ENCODE data around the gene WDR17. TPM values are rescaled to one million over a fixed set of nuclear protein-coding genes. Genes with fewer than 3 reads are reported as not detected.
A peak's percentile ranks its signal among the peaks of the same experiment; 100 is the strongest.

The WDR17 gene
- total and polyA plus RNA-seq, 5 donors from 2014 or later: 0.05 to 0.22 TPM; not detected in 3

- Mint-ChIP-seq H3K27ac (no peak overlapping the region), H3K27me3 (peaks cover 51% of the 10 kb centered on the region), H3K4me3 (peak overlapping the region in 2 of 4 donors; percentile 12 to 62), H3K9me3 (no peaks in the 10 kb centered on the region), H3K36me3 (no peaks in the 10 kb centered on the region), H3K4me1 (peaks cover 0 to 12% (median 7%) of the 10 kb centered on the region in 4 donors)
- no peak overlapping the region for H3K4me3 ChIP-seq (ENCODE audit: low read depth, low read length)
- peaks cover 30% of the 10 kb centered on the region for H3K27me3 ChIP-seq (ENCODE audit: control insufficient read depth, insufficient read depth, low read length)
- no peak for ATAC-seq (ENCODE audit: low read depth in 2 of 2)
- peaks cover 10% of the 10 kb centered on the region for H3K4me1 ChIP-seq (ENCODE audit: control insufficient read depth, insufficient read depth, low read length, poor library complexity, severe bottlenecking)
- no peak overlapping the region for H3K27ac ChIP-seq (ENCODE audit: insufficient read depth, low read length, poor library complexity, severe bottlenecking)
- no peaks in the 10 kb centered on the region for H3K36me3 ChIP-seq (ENCODE audit: control insufficient read depth, insufficient read depth, low read length)
- peak in 1 of 3 donors; percentile 6 for DNase-seq
- no peaks in the 10 kb centered on the region for H3K9me3 ChIP-seq (ENCODE audit: control insufficient read depth in 2 of 2, low read length in 2 of 2)
Observed at GRCh38 chr4:176193938-176194337, 128.3 kb downstream of the WDR17 start.

- Mint-ChIP-seq H3K4me1 (peaks cover 0 to 12% (median 7%) of the 10 kb centered on the region in 4 donors), H3K27me3 (peaks cover 40% of the 10 kb centered on the region), H3K9me3 (no peaks in the 10 kb centered on the region), H3K36me3 (no peaks in the 10 kb centered on the region), H3K4me3 (peak within 1 kb of the TSS; percentile 62 to 94 (median 90)), H3K27ac (peak within 1 kb of the TSS; percentile 90 to 93 (median 91))
- peak; percentile 88 to 95 (median 91) for DNase-seq
- Histone ChIP-seq H3K36me3 (ENCODE audit: control insufficient read depth, insufficient read depth, low read length) (no peaks in the 10 kb centered on the region), H3K4me3 (ENCODE audit: low read depth, low read length) (peak within 1 kb of the TSS; percentile 78), H3K4me1 (ENCODE audit: control insufficient read depth, insufficient read depth, low read length, poor library complexity, severe bottlenecking) (peaks cover 10% of the 10 kb centered on the region), H3K9me3 (ENCODE audit: control insufficient read depth in 2 of 2, low read length in 2 of 2) (no peaks in the 10 kb centered on the region), H3K27me3 (ENCODE audit: control insufficient read depth, insufficient read depth, low read length) (peaks cover 24% of the 10 kb centered on the region), H3K27ac (ENCODE audit: insufficient read depth, low read length, poor library complexity, severe bottlenecking) (peak within 1 kb of the TSS; percentile 49)
- ATAC-seq (ENCODE audit: low read depth in 2 of 2): peak; percentile 94 to 95
Observed at GRCh38 chr4:176195184-176195978, 129.7 kb downstream of the WDR17 start, which contains the start of gene SPATA4. Gene SPATA4, minus strand, starts transcription at chr4:176195585. Its CDS starts 23 bp downstream, at chr4:176195562.

GRCh38 chr4:176198316-176198903 lies 132.8 kb downstream of the WDR17 start:
- ATAC-seq (ENCODE audit: low read depth in 2 of 2) (no peak), DNase-seq (no peak)
- Histone ChIP-seq H3K9me3 (ENCODE audit: control insufficient read depth in 2 of 2, low read length in 2 of 2) (no peaks in the 10 kb centered on the region), H3K36me3 (ENCODE audit: control insufficient read depth, insufficient read depth, low read length) (no peaks in the 10 kb centered on the region), H3K27me3 (ENCODE audit: control insufficient read depth, insufficient read depth, low read length) (peaks cover 8% of the 10 kb centered on the region), H3K4me1 (ENCODE audit: control insufficient read depth, insufficient read depth, low read length, poor library complexity, severe bottlenecking) (peaks cover 10% of the 10 kb centered on the region), H3K4me3 (ENCODE audit: low read depth, low read length) (no peak overlapping the region), H3K27ac (ENCODE audit: insufficient read depth, low read length, poor library complexity, severe bottlenecking) (no peak overlapping the region)
- no peak overlapping the region for H3K27ac Mint-ChIP-seq
- peak overlapping the region in 1 of 4 donors; percentile 7 for H3K4me3 Mint-ChIP-seq
- no peaks in the 10 kb centered on the region for H3K36me3 Mint-ChIP-seq
- no peaks in the 10 kb centered on the region for H3K9me3 Mint-ChIP-seq
- peaks cover 0 to 12% (median 7%) of the 10 kb centered on the region in 4 donors for H3K4me1 Mint-ChIP-seq
- peaks cover 33% of the 10 kb centered on the region for H3K27me3 Mint-ChIP-seq

- Mint-ChIP-seq H3K4me1 (peaks cover 0 to 2% (median 0%) of the 10 kb centered on the region in 4 donors), H3K36me3 (no peaks in the 10 kb centered on the region), H3K9me3 (no peaks in the 10 kb centered on the region), H3K4me3 (no peak overlapping the region), H3K27ac (no peak overlapping the region), H3K27me3 (peaks cover 32% of the 10 kb centered on the region)
- Histone ChIP-seq H3K9me3 (ENCODE audit: control insufficient read depth in 2 of 2, low read length in 2 of 2) (no peaks in the 10 kb centered on the region), H3K4me3 (ENCODE audit: low read depth, low read length) (no peak overlapping the region), H3K27ac (ENCODE audit: insufficient read depth, low read length, poor library complexity, severe bottlenecking) (no peak overlapping the region), H3K27me3 (ENCODE audit: control insufficient read depth, insufficient read depth, low read length) (peaks cover 7% of the 10 kb centered on the region), H3K4me1 (ENCODE audit: control insufficient read depth, insufficient read depth, low read length, poor library complexity, severe bottlenecking) (no peaks in the 10 kb centered on the region), H3K36me3 (ENCODE audit: control insufficient read depth, insufficient read depth, low read length) (no peaks in the 10 kb centered on the region)
- DNase-seq (no peak), ATAC-seq (ENCODE audit: low read depth in 2 of 2) (no peak)
Observed at GRCh38 chr4:176205299-176205698, 139.7 kb downstream of the WDR17 start.

- Mint-ChIP-seq H3K4me3 (no peak overlapping the region), H3K9me3 (peaks cover 0 to 5% (median 0%) of the 10 kb centered on the region in 7 donors), H3K36me3 (no peaks in the 10 kb centered on the region), H3K27ac (no peak overlapping the region), H3K4me1 (peaks cover 0 to 2% (median 0%) of the 10 kb centered on the region in 4 donors), H3K27me3 (peaks cover 36% of the 10 kb centered on the region)
- no peaks in the 10 kb centered on the region for H3K4me1 ChIP-seq (ENCODE audit: control insufficient read depth, insufficient read depth, low read length, poor library complexity, severe bottlenecking)
- H3K27ac ChIP-seq (ENCODE audit: insufficient read depth, low read length, poor library complexity, severe bottlenecking): no peak overlapping the region
- no peak overlapping the region for H3K4me3 ChIP-seq (ENCODE audit: low read depth, low read length)
- H3K36me3 ChIP-seq (ENCODE audit: control insufficient read depth, insufficient read depth, low read length): no peaks in the 10 kb centered on the region
- H3K27me3 ChIP-seq (ENCODE audit: control insufficient read depth, insufficient read depth, low read length): peaks cover 10% of the 10 kb centered on the region
- DNase-seq (no peak), ATAC-seq (ENCODE audit: low read depth in 2 of 2) (no peak)
- no peaks in the 10 kb centered on the region for H3K9me3 ChIP-seq (ENCODE audit: control insufficient read depth in 2 of 2, low read length in 2 of 2)
Observed at GRCh38 chr4:176207839-176208238, 142.2 kb downstream of the WDR17 start.

- H3K4me1 Mint-ChIP-seq: peaks cover 0 to 2% (median 0%) of the 10 kb centered on the region in 4 donors
- Histone ChIP-seq H3K4me1 (ENCODE audit: control insufficient read depth, insufficient read depth, low read length, poor library complexity, severe bottlenecking) (no peaks in the 10 kb centered on the region), H3K27me3 (ENCODE audit: control insufficient read depth, insufficient read depth, low read length) (peaks cover 10% of the 10 kb centered on the region), H3K36me3 (ENCODE audit: control insufficient read depth, insufficient read depth, low read length) (no peaks in the 10 kb centered on the region), H3K4me3 (ENCODE audit: low read depth, low read length) (no peak overlapping the region), H3K9me3 (ENCODE audit: control insufficient read depth in 2 of 2, low read length in 2 of 2) (no peaks in the 10 kb centered on the region), H3K27ac (ENCODE audit: insufficient read depth, low read length, poor library complexity, severe bottlenecking) (no peak overlapping the region)
- no peak overlapping the region for H3K27ac Mint-ChIP-seq
- ATAC-seq (ENCODE audit: low read depth in 2 of 2): no peak
- peaks cover 0 to 5% (median 0%) of the 10 kb centered on the region in 7 donors for H3K9me3 Mint-ChIP-seq
- no peak for DNase-seq
- H3K36me3 Mint-ChIP-seq: no peaks in the 10 kb centered on the region
- no peak overlapping the region for H3K4me3 Mint-ChIP-seq
- H3K27me3 Mint-ChIP-seq: peaks cover 32% of the 10 kb centered on the region
Observed at GRCh38 chr4:176209535-176209934, 143.9 kb downstream of the WDR17 start.

GRCh38 chr4:176210101-176210500 lies 144.5 kb downstream of the WDR17 start:
- Mint-ChIP-seq H3K4me3 (no peak overlapping the region), H3K36me3 (no peaks in the 10 kb centered on the region), H3K27me3 (peaks cover 30% of the 10 kb centered on the region), H3K9me3 (peaks cover 0 to 5% (median 0%) of the 10 kb centered on the region in 7 donors), H3K4me1 (peaks cover 0 to 2% (median 0%) of the 10 kb centered on the region in 4 donors), H3K27ac (no peak overlapping the region)
- no peaks in the 10 kb centered on the region for H3K36me3 ChIP-seq (ENCODE audit: control insufficient read depth, insufficient read depth, low read length)
- no peaks in the 10 kb centered on the region for H3K9me3 ChIP-seq (ENCODE audit: control insufficient read depth in 2 of 2, low read length in 2 of 2)
- H3K27ac ChIP-seq (ENCODE audit: insufficient read depth, low read length, poor library complexity, severe bottlenecking): no peak overlapping the region
- no peak overlapping the region for H3K4me3 ChIP-seq (ENCODE audit: low read depth, low read length)
- H3K27me3 ChIP-seq (ENCODE audit: control insufficient read depth, insufficient read depth, low read length): peaks cover 10% of the 10 kb centered on the region
- ATAC-seq (ENCODE audit: low read depth in 2 of 2) (no peak), DNase-seq (no peak)
- H3K4me1 ChIP-seq (ENCODE audit: control insufficient read depth, insufficient read depth, low read length, poor library complexity, severe bottlenecking): no peaks in the 10 kb centered on the region

Measured in CD4-positive, CD25-positive, alpha-beta regulatory T cell (primary cell).